GM19099 (cell line): ENCODE data around the gene MRPL3.
A peak's percentile ranks its signal among the peaks of the same experiment; 100 is the strongest.

ENCODE experiments used
- POLR2A ChIP-seq: IDR thresholded peaks from 3 replicates; pipeline ENCODE4 v1.6.1; 2011; ENCODE audit warnings: low read depth; ENCODE audit not compliant: insufficient read length; ENCODE audit errors: extremely low read depth

The MRPL3 gene

GRCh38 chr3:131502530-131503319, at the start of gene MRPL3:
TSS of gene MRPL3 (minus strand) at chr3:131502971. CDS start at chr3:131502821, 150 bp downstream.
- peak; percentile 77 for TF ChIP-seq POLR2A

GRCh38 chr3:131551761-131552160, 49.0 kb upstream of the MRPL3 start:
- TF ChIP-seq POLR2A = no peak

GRCh38 chr3:131550562-131551465, 48.0 kb upstream of the MRPL3 start:
- no peak for TF ChIP-seq POLR2A

GRCh38 chr3:131549340-131549739, 46.6 kb upstream of the MRPL3 start:
- no peak for TF ChIP-seq POLR2A

GRCh38 chr3:131547585-131547984, 44.8 kb upstream of the MRPL3 start:
- TF ChIP-seq POLR2A = no peak

GRCh38 chr3:131546441-131546840, 43.7 kb upstream of the MRPL3 start:
- no peak for TF ChIP-seq POLR2A

GRCh38 chr3:131544557-131544956, 41.8 kb upstream of the MRPL3 start:
- no peak for TF ChIP-seq POLR2A

GRCh38 chr3:131543714-131544113, 40.9 kb upstream of the MRPL3 start:
- TF ChIP-seq POLR2A = no peak

GRCh38 chr3:131541288-131541687, 38.5 kb upstream of the MRPL3 start:
- TF ChIP-seq POLR2A = no peak

GRCh38 chr3:131540821-131541220, 38.0 kb upstream of the MRPL3 start:
- TF ChIP-seq POLR2A = no peak

- TF ChIP-seq POLR2A = no peak
These were observed 37.4 kb upstream of the MRPL3 start for GRCh38 chr3:131540143-131540542.

- TF ChIP-seq POLR2A = no peak
These were observed 36.2 kb upstream of the MRPL3 start for GRCh38 chr3:131538968-131539367.

- no peak for TF ChIP-seq POLR2A
These were observed 34.8 kb upstream of the MRPL3 start for GRCh38 chr3:131537531-131537930.

GRCh38 chr3:131535596-131535995, 32.8 kb upstream of the MRPL3 start:
- TF ChIP-seq POLR2A = no peak

GRCh38 chr3:131535131-131535530, 32.4 kb upstream of the MRPL3 start:
- no peak for TF ChIP-seq POLR2A

GRCh38 chr3:131532645-131533044, 29.9 kb upstream of the MRPL3 start:
- TF ChIP-seq POLR2A = no peak
